Ishikawa (cell line): ENCODE results near the gene CNTN1.

Source experiments
- CEBPB ChIP-seq: IDR thresholded peaks from 2 replicates; pipeline ENCODE4 v1.6.1; 2012
- CREB1 ChIP-seq: IDR thresholded peaks from 2 replicates; pipeline ENCODE4 v1.6.1; 2012; ENCODE audit warnings: low read depth
- EGR1 ChIP-seq: IDR thresholded peaks from 2 replicates; pipeline ENCODE4 v1.6.1; 2012
- EP300 ChIP-seq: IDR thresholded peaks from 2 replicates; pipeline ENCODE4 v1.6.1; 2012; ENCODE audit warnings: borderline replicate concordance
- FOXM1 ChIP-seq: IDR thresholded peaks from 2 replicates; pipeline ENCODE4 v1.6.1; 2012; ENCODE audit warnings: low read depth, borderline replicate concordance
- NFIC ChIP-seq: IDR thresholded peaks from 2 replicates; pipeline ENCODE4 v1.6.1; 2012
- RAD21 ChIP-seq: IDR thresholded peaks from 2 replicates; pipeline ENCODE4 v1.6.1; 2012; ENCODE audit warnings: low read depth
- TAF1 ChIP-seq: IDR thresholded peaks from 2 replicates; pipeline ENCODE4 v1.6.1; 2012; ENCODE audit warnings: low read depth, mild to moderate bottlenecking
- TCF12 ChIP-seq: IDR thresholded peaks from 2 replicates; pipeline ENCODE4 v1.6.1; 2012; ENCODE audit warnings: low read depth
- TEAD4 ChIP-seq: IDR thresholded peaks from 2 replicates; pipeline ENCODE4 v1.6.1; 2012
- YY1 ChIP-seq: IDR thresholded peaks from 2 replicates; pipeline ENCODE4 v1.6.1; 2012; ENCODE audit warnings: low read depth
- ZBTB7A ChIP-seq: IDR thresholded peaks from 2 replicates; pipeline ENCODE4 v1.6.1; 2012; ENCODE audit warnings: low read depth
- TF ChIP-seq, protein P1 (sequence below): IDR thresholded peaks from 2 replicates; pipeline ENCODE4 v1.6.1; 2012
- TF ChIP-seq, protein P2 (sequence below): IDR thresholded peaks from 2 replicates; pipeline ENCODE4 v1.6.1; 2012; ENCODE audit warnings: low read depth, mild to moderate bottlenecking
- TF ChIP-seq, protein P3 (sequence below): IDR thresholded peaks from 2 replicates; pipeline ENCODE4 v1.6.1; 2012

CNTN1 gene

DNA sequence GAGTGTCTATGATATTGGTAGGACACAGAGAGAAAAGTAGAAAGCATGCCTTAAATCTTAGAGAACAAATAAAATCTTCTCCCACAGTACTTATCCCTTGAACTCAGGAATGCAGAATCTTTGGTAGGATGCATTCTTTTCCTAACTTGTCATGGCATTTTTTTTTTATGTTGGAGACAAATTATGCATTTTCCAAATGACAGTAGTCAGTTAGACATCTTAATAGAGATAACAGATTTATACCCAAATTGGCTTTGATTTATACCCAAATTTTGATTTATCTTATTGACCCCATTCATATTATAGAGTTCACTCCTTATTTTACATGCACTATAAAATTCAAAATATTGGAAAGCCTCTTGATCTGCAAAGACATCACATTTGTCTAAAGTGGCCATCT lies 132.9 kb downstream of the CNTN1 start:
- TF ChIP-seq ZBTB7A = no peak
- TF ChIP-seq, protein P1, sequence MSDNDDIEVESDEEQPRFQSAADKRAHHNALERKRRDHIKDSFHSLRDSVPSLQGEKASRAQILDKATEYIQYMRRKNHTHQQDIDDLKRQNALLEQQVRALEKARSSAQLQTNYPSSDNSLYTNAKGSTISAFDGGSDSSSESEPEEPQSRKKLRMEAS = no peak
- no peak for TF ChIP-seq CEBPB
- TF ChIP-seq CREB1 = no peak
- TF ChIP-seq, protein P2, sequence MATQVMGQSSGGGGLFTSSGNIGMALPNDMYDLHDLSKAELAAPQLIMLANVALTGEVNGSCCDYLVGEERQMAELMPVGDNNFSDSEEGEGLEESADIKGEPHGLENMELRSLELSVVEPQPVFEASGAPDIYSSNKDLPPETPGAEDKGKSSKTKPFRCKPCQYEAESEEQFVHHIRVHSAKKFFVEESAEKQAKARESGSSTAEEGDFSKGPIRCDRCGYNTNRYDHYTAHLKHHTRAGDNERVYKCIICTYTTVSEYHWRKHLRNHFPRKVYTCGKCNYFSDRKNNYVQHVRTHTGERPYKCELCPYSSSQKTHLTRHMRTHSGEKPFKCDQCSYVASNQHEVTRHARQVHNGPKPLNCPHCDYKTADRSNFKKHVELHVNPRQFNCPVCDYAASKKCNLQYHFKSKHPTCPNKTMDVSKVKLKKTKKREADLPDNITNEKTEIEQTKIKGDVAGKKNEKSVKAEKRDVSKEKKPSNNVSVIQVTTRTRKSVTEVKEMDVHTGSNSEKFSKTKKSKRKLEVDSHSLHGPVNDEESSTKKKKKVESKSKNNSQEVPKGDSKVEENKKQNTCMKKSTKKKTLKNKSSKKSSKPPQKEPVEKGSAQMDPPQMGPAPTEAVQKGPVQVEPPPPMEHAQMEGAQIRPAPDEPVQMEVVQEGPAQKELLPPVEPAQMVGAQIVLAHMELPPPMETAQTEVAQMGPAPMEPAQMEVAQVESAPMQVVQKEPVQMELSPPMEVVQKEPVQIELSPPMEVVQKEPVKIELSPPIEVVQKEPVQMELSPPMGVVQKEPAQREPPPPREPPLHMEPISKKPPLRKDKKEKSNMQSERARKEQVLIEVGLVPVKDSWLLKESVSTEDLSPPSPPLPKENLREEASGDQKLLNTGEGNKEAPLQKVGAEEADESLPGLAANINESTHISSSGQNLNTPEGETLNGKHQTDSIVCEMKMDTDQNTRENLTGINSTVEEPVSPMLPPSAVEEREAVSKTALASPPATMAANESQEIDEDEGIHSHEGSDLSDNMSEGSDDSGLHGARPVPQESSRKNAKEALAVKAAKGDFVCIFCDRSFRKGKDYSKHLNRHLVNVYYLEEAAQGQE = no peak
- no peak for TF ChIP-seq YY1
- no peak for TF ChIP-seq TEAD4

DNA sequence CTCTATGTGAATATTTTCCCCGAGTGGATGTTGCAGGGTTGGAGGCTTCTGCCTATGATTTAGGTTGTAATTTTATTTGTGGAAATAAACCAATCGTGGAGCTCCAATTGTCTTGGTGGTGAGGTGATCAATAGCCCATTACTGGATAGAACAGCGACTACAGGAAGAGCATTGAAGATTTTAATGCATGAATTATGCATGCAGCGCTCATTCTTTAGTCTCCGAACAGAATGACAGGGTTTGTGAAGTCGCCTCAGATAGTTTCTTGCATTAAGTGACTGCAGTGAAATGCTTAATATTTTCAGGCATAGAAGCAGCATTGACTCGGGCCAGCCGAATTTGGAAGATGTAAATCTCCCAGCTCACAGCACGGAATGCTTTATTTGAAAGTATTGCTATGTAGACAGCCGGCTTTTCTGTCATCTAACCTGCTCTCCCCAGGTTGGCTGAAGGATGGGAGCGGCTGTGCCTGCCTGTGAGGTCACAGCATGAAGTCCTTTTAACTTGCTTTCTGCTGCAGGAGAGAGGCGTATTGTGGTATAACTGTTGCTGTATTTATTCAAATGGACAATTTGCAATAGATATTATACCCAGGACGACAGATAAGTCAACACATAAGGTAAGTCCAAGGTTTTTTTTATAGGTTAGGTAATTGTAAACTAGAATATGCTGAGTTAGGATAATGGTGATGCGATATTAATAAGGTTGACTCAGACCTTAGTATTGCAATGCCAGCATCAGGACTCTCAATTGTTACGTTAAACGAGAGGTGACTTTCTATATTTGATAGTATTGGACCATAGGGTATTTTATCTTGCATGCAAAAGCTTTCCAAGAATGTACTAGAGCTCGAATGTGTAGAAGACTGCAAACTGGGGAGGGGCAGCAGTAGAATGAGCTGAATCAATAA lies 135.7 kb downstream of the CNTN1 start:
- no peak for TF ChIP-seq CREB1
- no peak for TF ChIP-seq TAF1
- no peak for TF ChIP-seq RAD21

DNA sequence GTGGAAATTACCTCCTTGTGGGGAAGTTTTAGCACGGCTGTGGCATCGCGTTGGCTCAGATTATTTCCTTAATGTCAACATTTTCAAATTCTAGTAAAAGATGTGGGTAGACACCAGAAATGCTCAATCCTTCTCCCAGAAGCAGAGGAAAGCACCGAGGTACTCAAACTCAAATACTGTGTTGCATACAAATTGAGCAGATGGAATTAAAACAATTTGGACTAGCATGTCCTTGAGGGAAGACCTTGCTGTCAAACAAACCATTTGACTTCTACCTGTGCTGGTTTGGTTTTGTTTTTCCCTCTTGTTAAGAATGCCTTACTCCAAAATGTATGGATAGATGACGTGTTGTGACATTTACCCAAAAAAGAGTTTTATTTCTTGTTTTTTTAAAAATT lies 136.4 kb downstream of the CNTN1 start:
- TF ChIP-seq YY1 (no peak), CREB1 (no peak), TEAD4 (no peak), EGR1 (no peak), ZBTB7A (no peak), TCF12 (no peak), RAD21 (no peak), EP300 (no peak), NFIC (no peak), TAF1 (no peak), CEBPB (no peak)
- TF ChIP-seq, protein P2 = no peak
- TF ChIP-seq, protein P3, sequence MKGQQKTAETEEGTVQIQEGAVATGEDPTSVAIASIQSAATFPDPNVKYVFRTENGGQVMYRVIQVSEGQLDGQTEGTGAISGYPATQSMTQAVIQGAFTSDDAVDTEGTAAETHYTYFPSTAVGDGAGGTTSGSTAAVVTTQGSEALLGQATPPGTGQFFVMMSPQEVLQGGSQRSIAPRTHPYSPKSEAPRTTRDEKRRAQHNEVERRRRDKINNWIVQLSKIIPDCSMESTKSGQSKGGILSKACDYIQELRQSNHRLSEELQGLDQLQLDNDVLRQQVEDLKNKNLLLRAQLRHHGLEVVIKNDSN = no peak
- TF ChIP-seq, protein P1 = no peak

DNA sequence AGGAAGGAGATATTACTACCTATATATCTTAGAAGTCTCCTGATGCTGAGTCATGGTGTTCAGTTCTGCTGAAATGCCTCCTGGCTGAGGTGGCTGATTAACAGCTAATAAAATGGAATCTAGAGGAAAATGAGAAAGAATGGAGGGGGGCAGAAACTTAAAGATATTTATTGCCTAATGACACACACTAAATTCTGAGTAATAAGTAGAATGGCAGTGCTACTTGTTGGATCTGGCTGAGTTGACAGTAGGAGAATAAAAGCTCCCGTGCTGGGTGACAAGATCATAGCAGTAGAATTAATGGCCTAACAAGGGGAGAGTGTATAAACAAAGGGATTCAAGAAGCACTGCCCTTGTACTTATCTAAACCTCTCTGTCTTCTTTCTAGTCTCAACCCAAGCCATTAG lies 137.5 kb downstream of the CNTN1 start:
- TF ChIP-seq, protein P2 = no peak
- TF ChIP-seq TEAD4 (no peak), RAD21 (no peak), CREB1 (no peak), EGR1 (no peak), ZBTB7A (no peak), YY1 (no peak), EP300 (no peak), FOXM1 (no peak), NFIC (no peak), TAF1 (no peak), TCF12 (no peak)
- TF ChIP-seq, protein P1 = no peak

DNA sequence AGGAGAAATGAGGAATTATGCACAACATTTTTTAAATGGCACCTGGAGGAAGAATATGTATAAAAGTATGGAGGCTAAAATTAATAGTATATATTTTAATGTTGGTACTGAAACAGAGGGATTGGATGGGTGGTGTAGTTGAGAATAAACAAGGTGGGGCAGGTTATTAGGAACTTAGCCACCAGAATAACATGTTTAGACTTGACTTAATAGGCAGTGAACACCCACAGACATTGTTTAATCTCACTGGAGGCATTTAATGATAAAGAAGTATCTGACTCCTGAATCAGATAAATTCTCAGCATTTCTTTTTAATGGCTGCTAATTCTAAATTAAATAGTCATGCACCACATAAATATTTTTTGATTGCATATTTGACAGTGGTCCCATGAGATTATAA lies 139.7 kb downstream of the CNTN1 start:
- no peak for TF ChIP-seq CREB1
- TF ChIP-seq TAF1 = no peak
- TF ChIP-seq TEAD4 = no peak
- TF ChIP-seq, protein P1 = no peak
- TF ChIP-seq, protein P2 = no peak
- TF ChIP-seq RAD21 = no peak
- no peak for TF ChIP-seq FOXM1
- TF ChIP-seq YY1 = no peak
- no peak for TF ChIP-seq ZBTB7A
- no peak for TF ChIP-seq EGR1
- no peak for TF ChIP-seq NFIC
- TF ChIP-seq, protein P3 = no peak
- TF ChIP-seq CEBPB = no peak
